ENCODE measurements around the gene SIGLEC1. TPM values are rescaled to one million over a fixed set of nuclear protein-coding genes. Genes with fewer than 3 reads are reported as not detected.

Gene SIGLEC1
- not detected in 2 replicates for total RNA-seq

- intact Hi-C loops (cut with micrococcal nuclease) = no loop called here
Measured at GRCh38 chr20:3712279-3712873, at the start of gene SIGLEC1. TSS of gene SIGLEC1 (minus strand) at chr20:3712600. CDS start at chr20:3707128, 5,472 bp downstream.

GRCh38 chr20:3760655-3761348, 48.4 kb upstream of the SIGLEC1 start:
- intact Hi-C loops (cut with micrococcal nuclease) = no loop called here

DNA sequence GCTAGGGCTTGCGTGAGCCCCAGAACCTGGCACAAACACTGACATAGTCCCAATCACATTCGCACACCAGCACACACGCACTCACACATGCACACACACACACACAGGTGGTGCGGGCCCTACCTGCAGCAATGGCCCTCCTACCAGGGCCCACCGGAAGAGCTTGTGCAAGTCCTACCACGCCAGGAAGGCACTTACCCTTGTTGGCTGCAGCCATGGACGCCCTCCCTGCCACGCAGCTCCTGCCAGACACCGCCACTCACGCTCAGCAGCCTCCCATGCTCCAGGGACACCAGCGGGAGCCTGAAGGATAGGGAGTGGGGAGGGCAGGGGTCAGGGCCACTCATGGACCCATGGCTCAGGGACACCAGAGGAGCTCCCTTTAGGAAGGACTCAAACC, 47.5 kb upstream of the SIGLEC1 start:
- intact Hi-C loops (cut with micrococcal nuclease) = no loop called here

- intact Hi-C loops (cut with micrococcal nuclease) = no loop called here
Measured at GRCh38 chr20:3759316-3759823, 47.0 kb upstream of the SIGLEC1 start.

DNA sequence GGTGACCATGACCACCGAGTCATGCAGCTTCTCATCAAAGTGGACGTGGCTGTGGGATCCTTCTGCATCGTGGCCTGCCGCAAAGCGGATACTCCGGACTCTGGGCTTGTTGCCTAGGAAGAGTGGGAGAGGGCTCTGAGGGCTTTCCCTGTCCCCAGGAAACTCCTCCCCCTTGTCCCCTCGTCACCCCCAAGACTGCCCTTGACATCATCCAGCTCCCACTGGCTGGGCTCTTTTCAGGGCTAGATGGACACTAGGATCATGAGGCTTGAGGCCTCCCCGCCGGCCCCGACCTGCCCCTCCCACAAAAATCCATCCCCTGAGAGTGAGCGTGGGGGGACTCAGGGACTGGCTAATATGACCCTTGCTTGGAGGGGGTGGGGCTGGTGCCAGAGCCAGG, 46.2 kb upstream of the SIGLEC1 start:
- intact Hi-C loops (cut with micrococcal nuclease) = no loop called here

DNA sequence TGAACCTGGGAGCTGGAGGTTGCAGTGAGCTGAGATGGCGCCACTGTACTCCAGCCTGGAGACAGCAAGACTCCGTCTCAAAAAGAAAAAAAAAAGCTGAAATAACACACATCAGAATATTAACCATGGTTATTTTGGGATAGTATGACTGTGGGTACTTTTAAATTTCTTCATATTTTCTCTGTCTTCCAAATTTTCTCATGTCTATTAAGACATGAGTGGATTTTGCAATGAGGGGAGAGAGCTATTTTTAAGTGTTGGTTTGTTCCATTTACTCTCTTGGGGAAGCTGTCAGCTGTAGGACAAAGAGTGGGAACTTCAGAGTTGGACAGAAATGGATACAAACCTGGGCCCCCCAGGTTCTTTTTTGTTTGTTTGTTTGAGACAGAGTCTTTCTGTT, 44.9 kb upstream of the SIGLEC1 start:
- intact Hi-C loops (cut with micrococcal nuclease) = no loop called here

DNA sequence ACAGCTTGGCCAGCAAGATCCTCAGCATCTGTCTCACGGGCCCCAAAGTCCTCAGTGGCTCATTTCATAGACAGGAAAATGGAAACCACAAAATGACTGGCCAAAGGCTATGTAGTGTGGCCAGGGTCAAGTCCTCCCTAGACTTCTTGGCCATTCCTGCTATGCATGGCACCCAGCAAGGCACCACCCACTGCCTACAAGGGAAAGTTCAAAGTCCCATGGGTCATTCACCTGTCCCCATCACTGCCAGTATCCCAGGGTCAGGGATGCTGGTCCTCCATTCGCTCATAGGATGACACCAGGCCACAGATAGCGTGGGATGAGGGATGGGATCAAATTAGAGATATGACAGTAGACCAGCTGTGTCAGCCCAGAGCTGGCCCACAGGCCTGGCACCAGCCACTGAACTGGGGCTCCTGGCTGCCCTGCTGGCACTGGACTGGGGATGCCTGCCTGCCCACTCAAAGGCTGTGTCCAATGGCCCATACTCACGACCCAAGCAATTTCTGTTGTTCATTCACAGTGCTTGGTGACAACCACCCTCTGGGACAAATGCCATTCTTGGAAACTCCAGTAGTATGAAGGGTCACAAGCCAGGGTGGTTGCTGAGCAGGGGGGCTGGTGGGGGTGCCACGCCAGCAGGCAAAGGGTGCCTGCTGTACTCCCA, 43.5 kb upstream of the SIGLEC1 start:
- intact Hi-C loops (cut with micrococcal nuclease) = no loop called here

GRCh38 chr20:3755269-3755668, 42.9 kb upstream of the SIGLEC1 start:
- intact Hi-C loops (cut with micrococcal nuclease) = no loop called here

- intact Hi-C loops (cut with micrococcal nuclease) = no loop called here
Measured at GRCh38 chr20:3754276-3754630, 41.9 kb upstream of the SIGLEC1 start.

- intact Hi-C loops (cut with micrococcal nuclease) = loop anchor here (1.0 to 2.0 kb wide), 5 partner anchors 15 to 332 kb away; partner anchors contain the start of genes AP5S1 and SPEF1
Measured at GRCh38 chr20:3753501-3754275, 41.3 kb upstream of the SIGLEC1 start.

DNA sequence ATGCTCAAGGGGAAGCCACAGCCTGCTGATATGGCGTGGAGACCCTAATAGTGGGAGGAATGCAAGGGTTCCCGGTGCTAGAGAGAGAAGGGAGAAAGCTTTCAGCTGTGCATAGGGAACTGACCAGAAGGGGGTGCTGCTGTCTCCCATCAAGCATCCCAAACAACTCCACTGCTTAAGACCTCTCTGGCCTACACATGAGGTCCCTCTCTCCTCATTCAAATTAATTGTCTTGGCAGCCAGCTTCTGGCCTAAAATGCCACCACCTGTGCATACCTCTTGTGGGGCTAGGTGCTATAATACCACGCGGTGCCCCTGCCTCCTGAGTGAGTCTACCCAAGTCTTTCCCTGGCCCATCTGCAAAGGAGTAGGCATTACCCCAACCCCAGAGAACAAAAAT, 40.7 kb upstream of the SIGLEC1 start:
- intact Hi-C loops (cut with micrococcal nuclease) = loop anchor here (1.0 to 2.0 kb wide), 5 partner anchors 15 to 332 kb away; partner anchors contain the start of genes AP5S1 and SPEF1

- intact Hi-C loops (cut with micrococcal nuclease) = loop anchor here (2.0 kb wide), 1 partner anchor 28 kb away; the partner anchor contains the start of gene SPEF1
Measured at GRCh38 chr20:3752386-3752759, 40.0 kb upstream of the SIGLEC1 start.

GRCh38 chr20:3751675-3752385, 39.4 kb upstream of the SIGLEC1 start:
- intact Hi-C loops (cut with micrococcal nuclease) = loop anchor here (2.0 kb wide), 1 partner anchor 29 kb away; the partner anchor contains the start of gene SPEF1

GRCh38 chr20:3751305-3751674, 38.9 kb upstream of the SIGLEC1 start:
- intact Hi-C loops (cut with micrococcal nuclease) = no loop called here

DNA sequence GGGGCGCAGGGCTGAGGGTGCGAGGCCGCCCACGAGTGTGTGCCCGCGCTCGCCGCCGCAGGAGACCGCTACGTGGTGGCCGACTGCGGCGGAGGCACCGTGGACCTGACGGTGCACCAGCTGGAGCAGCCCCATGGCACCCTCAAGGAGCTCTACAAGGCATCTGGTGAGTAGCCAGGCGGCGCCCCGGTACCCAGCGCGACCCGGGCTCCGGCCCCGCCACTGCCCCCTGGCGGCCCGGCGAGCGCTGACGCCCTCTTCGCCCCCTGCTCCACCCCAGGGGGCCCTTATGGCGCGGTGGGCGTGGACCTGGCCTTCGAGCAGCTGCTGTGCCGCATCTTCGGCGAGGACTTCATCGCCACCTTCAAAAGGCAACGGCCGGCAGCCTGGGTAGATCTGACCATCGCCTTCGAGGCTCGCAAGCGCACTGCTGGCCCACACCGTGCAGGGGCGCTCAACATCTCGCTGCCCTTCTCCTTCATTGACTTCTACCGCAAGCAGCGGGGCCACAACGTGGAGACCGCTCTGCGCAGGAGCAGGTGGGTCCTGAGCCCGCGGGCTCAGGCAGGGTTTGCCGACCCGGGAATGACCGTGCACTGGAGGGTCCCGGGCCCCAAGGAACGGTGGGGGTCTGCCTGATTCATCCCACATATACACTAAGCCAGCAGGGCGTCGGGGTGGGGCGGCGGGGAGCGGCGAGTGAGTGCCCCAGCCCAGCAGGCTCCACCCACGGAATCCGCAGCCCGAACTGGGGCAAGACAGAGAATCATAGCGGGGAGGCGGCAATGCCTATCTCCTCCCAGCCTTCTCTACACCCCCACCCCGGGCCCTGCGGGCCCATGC, 37.5 kb upstream of the SIGLEC1 start:
- intact Hi-C loops (cut with micrococcal nuclease) = loop anchor here (1.0 kb wide), 1 partner anchor 17 kb away; the partner anchor contains the start of gene ADISSP

DNA sequence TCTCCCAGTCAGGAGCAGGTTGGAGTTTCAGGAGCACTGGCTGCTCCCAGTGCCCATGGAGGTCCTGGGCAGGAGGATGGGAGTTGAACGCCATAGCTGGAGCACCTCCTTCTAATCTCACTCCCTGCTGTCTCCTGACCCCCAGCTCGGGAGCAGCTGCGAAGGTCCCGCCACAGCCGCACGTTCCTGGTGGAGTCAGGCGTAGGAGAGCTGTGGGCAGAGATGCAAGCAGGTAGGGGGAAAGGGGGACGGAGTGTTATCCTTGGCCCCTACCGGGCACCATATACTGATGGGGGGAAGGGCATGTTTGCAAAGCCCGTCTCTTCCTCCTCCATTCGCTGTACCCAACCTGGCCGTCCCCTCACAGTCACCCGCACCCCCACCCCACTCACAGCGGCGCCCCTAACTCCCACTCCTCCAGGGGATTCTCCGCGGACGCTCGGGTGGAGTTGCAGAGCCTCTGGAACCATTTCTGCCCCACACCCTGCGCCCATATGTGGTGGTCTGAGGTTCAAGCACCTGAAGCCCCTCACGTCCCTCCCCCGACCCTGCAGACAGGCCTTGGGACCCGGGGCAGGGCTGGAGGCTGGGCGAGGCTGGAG, 36.8 kb upstream of the SIGLEC1 start:
- intact Hi-C loops (cut with micrococcal nuclease) = loop anchor here (1.0 kb wide), 1 partner anchor 18 kb away; the partner anchor contains the start of gene ADISSP

GRCh38 chr20:3748073-3748472, 35.7 kb upstream of the SIGLEC1 start:
- intact Hi-C loops (cut with micrococcal nuclease) = no loop called here

DNA sequence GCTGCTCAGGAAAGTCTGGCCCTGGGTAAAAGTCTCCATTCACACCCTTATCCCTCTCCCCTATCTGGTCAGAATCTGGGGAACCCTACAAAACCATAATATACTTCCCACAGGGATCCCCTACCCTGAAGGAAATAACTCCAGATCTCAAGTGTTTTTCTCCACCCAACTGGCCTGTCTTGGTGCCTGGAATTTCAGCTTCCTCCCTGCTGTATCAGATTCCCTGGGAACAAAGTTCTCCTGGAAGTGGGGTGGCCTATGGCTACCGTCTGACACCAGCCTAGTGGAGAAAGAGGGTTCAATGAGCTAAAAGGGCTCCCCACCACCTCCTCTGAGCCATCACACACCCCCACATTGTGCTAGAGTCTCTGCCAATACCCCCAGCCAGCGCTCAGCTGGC, 35.1 kb upstream of the SIGLEC1 start:
- intact Hi-C loops (cut with micrococcal nuclease) = no loop called here

DNA sequence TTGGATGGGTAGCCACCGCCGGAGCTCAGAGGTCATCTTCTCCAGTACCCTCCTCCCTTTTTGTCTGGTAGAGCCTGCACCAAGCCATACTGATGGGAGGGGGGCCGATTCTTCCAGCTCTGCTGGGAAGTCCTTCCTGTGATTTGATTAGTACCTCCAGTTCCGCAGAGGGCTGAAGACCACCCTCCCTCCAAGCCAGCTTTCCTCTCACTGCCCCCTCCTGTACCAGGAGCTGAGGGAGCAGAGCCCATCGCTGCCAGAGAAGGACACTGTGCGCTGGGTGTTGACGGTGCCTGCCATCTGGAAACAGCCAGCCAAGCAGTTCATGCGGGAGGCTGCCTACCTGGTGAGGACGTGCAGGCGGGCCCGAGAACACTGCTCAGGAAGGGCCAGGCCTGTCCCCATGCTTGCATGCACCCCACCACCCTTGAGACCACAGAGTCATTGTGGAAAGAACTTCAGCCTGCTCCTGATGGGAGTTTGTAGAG, 33.3 kb upstream of the SIGLEC1 start:
- intact Hi-C loops (cut with micrococcal nuclease) = loop anchor here (1.0 kb wide), 1 partner anchor 23 kb away; no protein-coding TSS in a partner anchor

All from T-helper 1 cell treated with Interleukin-12 subunit alpha and Interleukin-12 subunit beta and Interleukin-4 antibody, amounts not matched to agents 30 ng/mL and 1 ng/mL, for 36 hours (primary cell).